IPS-NIHi11 (cell line): ENCODE measurements around the gene SENP5.

ENCODE experiments used
- DNase-seq: peaks from one replicate; pipeline ENCODE4 v3.0.0; 2012; ENCODE audit warnings: mixed read lengths, low spot score

The SENP5 gene

DNA sequence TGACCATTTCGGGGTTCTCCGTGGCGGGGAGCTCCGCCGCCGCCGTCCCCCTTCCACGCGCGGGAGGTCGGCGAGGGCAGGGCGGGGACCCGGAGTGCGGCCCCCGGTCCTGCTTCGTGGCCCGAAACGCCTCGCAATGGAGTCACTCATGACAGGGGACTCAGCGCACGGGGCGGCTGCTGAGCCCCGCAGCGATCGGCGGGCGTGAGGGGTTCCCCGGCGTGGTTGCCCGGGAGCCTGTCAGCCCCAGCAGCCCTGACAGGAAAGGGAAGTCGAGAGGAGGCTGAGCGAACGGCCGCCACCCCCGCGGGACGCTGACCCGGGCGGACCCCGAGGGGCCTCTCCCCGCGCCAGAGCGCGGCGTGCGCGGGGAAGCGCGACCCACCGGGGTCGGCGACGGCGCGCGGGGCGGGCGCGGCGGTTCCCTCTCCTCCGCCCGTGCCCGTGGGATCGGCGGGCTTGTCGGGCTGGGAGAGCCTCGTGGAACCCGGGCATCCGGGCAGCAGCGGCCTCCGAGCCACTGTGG, 101.5 kb downstream of the SENP5 start:
- DNase-seq, result peak; percentile 65

DNA sequence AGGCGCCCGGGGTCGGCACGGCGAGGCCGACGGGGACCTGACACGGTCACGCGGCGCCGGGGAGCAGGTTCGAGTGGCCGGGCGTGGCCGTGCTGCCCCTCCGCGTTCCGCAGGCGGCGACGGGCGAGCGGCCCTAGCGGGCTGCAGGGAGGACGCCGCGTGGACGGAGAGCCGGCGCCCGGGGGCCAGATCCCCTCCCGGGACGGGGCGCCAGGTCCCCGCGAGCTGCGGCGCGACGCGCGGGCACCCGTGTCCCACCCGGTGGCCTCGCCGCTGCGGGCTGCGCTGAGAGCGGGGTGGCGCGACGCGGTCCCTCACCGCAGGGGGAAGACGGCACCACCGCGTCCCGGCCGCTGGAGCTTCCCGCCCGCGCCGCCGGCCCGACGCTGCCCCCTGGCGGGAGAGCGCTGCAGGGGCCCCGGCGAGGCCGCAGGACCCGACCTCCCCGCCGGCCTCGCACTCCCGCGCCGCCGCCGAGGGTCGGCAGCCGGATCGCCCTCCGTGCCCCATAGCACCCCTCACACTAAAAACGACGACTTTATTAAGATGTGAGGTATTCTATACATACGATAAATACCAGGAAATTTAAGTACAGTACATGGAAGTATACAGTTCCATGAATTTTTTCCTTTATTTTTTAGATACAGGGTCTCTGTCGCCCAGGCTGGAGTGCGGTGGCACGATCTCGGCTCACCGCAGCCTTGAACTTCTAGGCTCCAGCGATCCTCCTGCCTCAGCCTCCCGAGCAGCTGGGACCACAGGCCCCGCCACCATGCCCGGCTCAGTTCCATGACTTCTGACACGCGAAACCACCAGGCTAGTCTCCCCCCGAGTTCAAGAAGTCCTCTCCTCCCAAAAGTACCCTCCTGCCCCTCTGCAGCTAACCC, 102.2 kb downstream of the SENP5 start:
- peak; percentile 98 for DNase-seq

GRCh38 chr3:196970547-196971093, 102.9 kb downstream of the SENP5 start:
- DNase-seq, result no peak

DNA sequence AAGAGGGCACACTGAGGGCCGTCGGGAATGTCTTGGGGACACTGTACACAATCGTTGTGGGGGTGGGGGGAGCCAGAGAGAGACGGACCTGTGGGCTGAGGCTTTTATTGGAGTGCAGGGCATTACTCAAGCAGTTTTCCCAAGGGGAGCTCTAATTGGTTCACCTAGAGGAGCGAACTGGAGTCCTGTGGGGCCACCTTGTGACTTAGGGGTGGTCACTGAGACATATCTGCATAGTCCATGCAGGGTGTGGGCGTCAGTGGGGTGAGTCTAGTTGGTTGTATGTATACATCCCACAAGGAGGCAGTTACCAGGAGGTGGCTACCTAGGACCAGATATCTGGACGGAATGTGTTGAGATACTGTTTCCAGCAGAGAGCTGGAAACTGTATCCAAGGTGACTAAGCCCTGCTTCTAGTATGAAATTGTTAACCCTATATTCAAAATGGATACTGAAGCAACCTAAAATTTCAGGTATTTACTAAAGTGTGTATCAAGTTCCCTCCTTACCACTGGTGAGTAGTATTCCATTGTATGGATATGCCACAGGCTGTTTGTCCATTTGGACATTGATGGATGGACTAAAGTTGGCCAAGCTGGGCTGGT, 103.5 kb downstream of the SENP5 start:
- DNase-seq, result no peak

- no peak for DNase-seq
Measured at GRCh38 chr3:196974661-196975060, 106.9 kb downstream of the SENP5 start.

DNA sequence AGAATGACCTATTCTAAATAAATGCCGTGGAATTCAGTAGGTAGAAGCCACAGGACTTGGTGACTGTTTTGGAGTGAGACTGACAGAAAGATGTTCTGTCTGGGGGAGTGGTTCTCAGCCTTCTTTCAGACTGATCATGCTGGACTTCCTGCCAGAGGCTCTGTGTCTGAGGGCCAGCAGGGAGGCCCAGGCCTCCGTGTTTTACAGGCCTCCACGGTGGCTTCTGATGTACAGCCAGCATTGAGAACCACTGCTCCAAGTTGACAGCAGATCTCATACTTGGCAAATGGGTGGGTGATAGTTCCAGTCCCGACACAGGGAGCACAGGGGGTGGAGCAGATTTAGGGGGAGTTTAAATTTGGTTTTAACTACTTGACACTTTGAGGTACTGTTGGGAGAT, 107.6 kb downstream of the SENP5 start:
- DNase-seq, result no peak

DNA sequence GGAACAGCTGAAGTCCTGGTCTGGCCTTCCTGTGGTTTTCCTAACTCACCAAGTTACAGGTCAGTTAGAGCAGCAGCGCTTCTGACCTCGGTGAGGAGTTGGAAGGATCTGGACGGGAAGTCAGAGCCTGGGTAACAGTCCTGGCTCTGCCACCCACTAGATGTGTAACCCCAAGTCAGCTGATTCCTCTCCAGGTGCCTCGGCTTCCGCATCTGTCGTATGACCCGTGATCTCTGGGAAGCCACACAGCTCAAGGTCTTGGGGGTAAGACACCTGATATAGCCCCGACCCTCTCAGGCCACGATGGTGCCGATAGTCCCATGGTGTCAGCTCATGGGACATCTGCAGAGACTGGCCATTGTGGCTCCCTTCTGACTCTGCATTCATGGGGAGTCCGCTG, 109.2 kb downstream of the SENP5 start:
- DNase-seq, result no peak

- no peak for DNase-seq
Measured at GRCh38 chr3:196979545-196979944, 111.8 kb downstream of the SENP5 start.

DNA sequence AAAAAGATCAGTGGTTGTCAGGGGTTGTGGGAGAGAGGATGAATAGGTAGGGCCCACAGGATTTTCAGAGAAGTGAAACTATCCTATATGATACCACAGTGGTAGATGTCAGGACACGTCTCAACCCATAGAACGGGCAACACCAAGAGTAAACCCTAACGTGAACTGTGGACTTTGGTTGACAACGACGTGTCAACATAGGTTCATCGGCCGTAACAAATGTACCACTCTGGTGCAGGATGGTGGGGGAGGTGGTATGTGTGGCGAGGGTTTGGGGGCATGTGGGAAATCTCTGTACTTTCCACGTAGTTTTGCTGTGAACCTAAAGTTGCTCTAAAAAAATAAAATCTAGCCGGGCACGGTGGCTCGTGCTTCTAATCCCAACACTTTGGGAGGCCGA, 113.9 kb downstream of the SENP5 start:
- no peak for DNase-seq

DNA sequence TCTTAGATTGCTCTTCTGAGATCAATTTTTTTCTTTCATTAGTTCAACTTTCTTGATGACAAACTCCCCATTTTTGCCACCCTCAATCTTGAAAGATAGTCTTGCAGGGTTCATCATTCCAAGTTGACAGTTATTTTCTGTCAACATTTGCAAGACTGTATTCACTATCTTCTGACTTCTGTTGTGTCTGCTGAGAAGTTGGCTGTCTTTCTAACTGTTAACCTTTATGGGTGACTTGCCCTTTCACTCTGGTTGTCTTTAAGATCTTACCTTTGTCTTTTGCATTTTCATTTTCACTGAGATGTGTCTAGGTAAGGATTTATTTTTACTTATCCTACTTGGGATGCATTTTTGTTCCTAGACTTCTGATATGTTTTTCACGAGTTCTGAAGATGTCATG, 115.5 kb downstream of the SENP5 start:
- DNase-seq, result no peak
